Glomerular visceral epithelial cell (primary cell): ENCODE measurements around the gene SMOC1.

ENCODE experiments used
- DNase-seq: peaks from one replicate; pipeline ENCODE4 v3.0.0-alpha.2; 2016; ENCODE audit errors: extremely low spot score

Gene SMOC1

GRCh38 chr14:69879175-69880043 is at the start of gene SMOC1:
Gene SMOC1 (plus strand): TSS chr14:69879416. CDS start chr14:69879679, 263 bp downstream.
- peak; percentile 58 for DNase-seq

GRCh38 chr14:69838881-69839416 is 40.3 kb upstream of the SMOC1 start:
- DNase-seq: no peak

- DNase-seq: no peak
Observed at GRCh38 chr14:69839661-69840060, 39.6 kb upstream of the SMOC1 start.

GRCh38 chr14:69841656-69842055 is 37.6 kb upstream of the SMOC1 start:
- no peak for DNase-seq

GRCh38 chr14:69842686-69843420 is 36.4 kb upstream of the SMOC1 start:
- no peak for DNase-seq

GRCh38 chr14:69844171-69844570 is 35.0 kb upstream of the SMOC1 start:
- no peak for DNase-seq

GRCh38 chr14:69845050-69845581 is 34.1 kb upstream of the SMOC1 start:
- DNase-seq: no peak

- DNase-seq: peak; percentile 22
Observed at GRCh38 chr14:69845787-69846186, 33.4 kb upstream of the SMOC1 start.

GRCh38 chr14:69848156-69848555 is 31.1 kb upstream of the SMOC1 start:
- DNase-seq: no peak

- DNase-seq: no peak
Observed at GRCh38 chr14:69848903-69849391, 30.3 kb upstream of the SMOC1 start.

GRCh38 chr14:69850086-69850735 is 29.0 kb upstream of the SMOC1 start:
- DNase-seq: no peak

- no peak for DNase-seq
Observed at GRCh38 chr14:69850736-69851112, 28.5 kb upstream of the SMOC1 start.

- DNase-seq: no peak
Observed at GRCh38 chr14:69852531-69853321, 26.5 kb upstream of the SMOC1 start.

GRCh38 chr14:69853774-69854173 is 25.4 kb upstream of the SMOC1 start:
- DNase-seq: no peak

- DNase-seq: no peak
Observed at GRCh38 chr14:69854598-69854997, 24.6 kb upstream of the SMOC1 start.

- DNase-seq: no peak
Observed at GRCh38 chr14:69855180-69855832, 23.9 kb upstream of the SMOC1 start.

GRCh38 chr14:69858801-69859200 is 20.4 kb upstream of the SMOC1 start:
- DNase-seq: no peak

GRCh38 chr14:69859591-69859990 is 19.6 kb upstream of the SMOC1 start:
- DNase-seq: no peak

GRCh38 chr14:69860221-69860620 is 19.0 kb upstream of the SMOC1 start:
- DNase-seq: no peak

GRCh38 chr14:69861025-69861569 is 18.1 kb upstream of the SMOC1 start:
- DNase-seq: no peak
